Measurements from ENCODE around the gene SH3RF3. TPM values are rescaled to one million over a fixed set of nuclear protein-coding genes. Genes with fewer than 3 reads are reported as not detected.

SH3RF3 gene
- total RNA-seq, 1 donor from 2014 or later: 10.8 TPM

GRCh38 chr2:109083771-109084170 lies 45.2 kb upstream of the SH3RF3 start:
- Histone ChIP-seq H3K4me1 (no peaks in the 10 kb centered on the region), H3K36me3 (no peaks in the 10 kb centered on the region), H3K27ac (no peak overlapping the region), H3K27me3 (no peaks in the 10 kb centered on the region), H3K9me3 (no peaks in the 10 kb centered on the region), H3K4me3 (no peak overlapping the region)
- intact Hi-C loops (cut with DNase I): no loop called here
- DNase-seq (ENCODE audit: extremely low spot score in 2 of 2): no peak
- no peak for TF ChIP-seq CTCF (IDR thresholded peaks at IDR 0.05)
- TF ChIP-seq POLR2AphosphoS5 (IDR thresholded peaks at IDR 0.05; ENCODE audit: insufficient read depth in 1 of 2, low read depth in 1 of 2): no peak
- no peak for TF ChIP-seq POLR2A (IDR thresholded peaks at IDR 0.05)

GRCh38 chr2:109084341-109084740 lies 44.7 kb upstream of the SH3RF3 start:
- H3K27ac ChIP-seq: no peak overlapping the region
- H3K4me3 ChIP-seq: no peak overlapping the region
- DNase-seq (ENCODE audit: extremely low spot score in 2 of 2): no peak
- TF ChIP-seq POLR2AphosphoS5 (IDR thresholded peaks at IDR 0.05; ENCODE audit: insufficient read depth in 1 of 2, low read depth in 1 of 2) (no peak), POLR2A (IDR thresholded peaks at IDR 0.05) (no peak), CTCF (IDR thresholded peaks at IDR 0.05) (no peak)
- H3K27me3 ChIP-seq: no peaks in the 10 kb centered on the region
- intact Hi-C loops (cut with DNase I): no loop called here
- H3K9me3 ChIP-seq: no peaks in the 10 kb centered on the region
- H3K36me3 ChIP-seq: no peaks in the 10 kb centered on the region
- H3K4me1 ChIP-seq: no peaks in the 10 kb centered on the region

- Histone ChIP-seq H3K4me3 (no peak overlapping the region), H3K4me1 (no peaks in the 10 kb centered on the region), H3K27me3 (no peaks in the 10 kb centered on the region), H3K36me3 (no peaks in the 10 kb centered on the region), H3K27ac (no peak overlapping the region), H3K9me3 (no peaks in the 10 kb centered on the region)
- DNase-seq (ENCODE audit: extremely low spot score in 2 of 2): no peak
- intact Hi-C loops (cut with DNase I): no loop called here
- no peak for TF ChIP-seq POLR2AphosphoS5 (IDR thresholded peaks at IDR 0.05; ENCODE audit: insufficient read depth in 1 of 2, low read depth in 1 of 2)
- no peak for TF ChIP-seq POLR2A (IDR thresholded peaks at IDR 0.05)
- TF ChIP-seq CTCF (IDR thresholded peaks at IDR 0.05): no peak
Measured at GRCh38 chr2:109085912-109086742, 42.9 kb upstream of the SH3RF3 start.

- Histone ChIP-seq H3K4me3 (no peak overlapping the region), H3K9me3 (no peaks in the 10 kb centered on the region), H3K36me3 (no peaks in the 10 kb centered on the region), H3K27me3 (no peaks in the 10 kb centered on the region), H3K27ac (no peak overlapping the region), H3K4me1 (no peaks in the 10 kb centered on the region)
- no peak for TF ChIP-seq POLR2A (IDR thresholded peaks at IDR 0.05)
- no peak for DNase-seq (ENCODE audit: extremely low spot score in 2 of 2)
- intact Hi-C loops (cut with DNase I): no loop called here
Measured at GRCh38 chr2:109086743-109087020, 42.3 kb upstream of the SH3RF3 start.

GRCh38 chr2:109087055-109087663 lies 41.8 kb upstream of the SH3RF3 start:
- H3K27me3 ChIP-seq: no peaks in the 10 kb centered on the region
- no peaks in the 10 kb centered on the region for H3K4me1 ChIP-seq
- TF ChIP-seq POLR2AphosphoS5 (IDR thresholded peaks at IDR 0.05; ENCODE audit: insufficient read depth in 1 of 2, low read depth in 1 of 2) (no peak), POLR2A (IDR thresholded peaks at IDR 0.05) (no peak), CTCF (IDR thresholded peaks at IDR 0.05) (no peak)
- H3K9me3 ChIP-seq: no peaks in the 10 kb centered on the region
- no peak overlapping the region for H3K4me3 ChIP-seq
- H3K27ac ChIP-seq: no peak overlapping the region
- no peak for DNase-seq (ENCODE audit: extremely low spot score in 2 of 2)
- intact Hi-C loops (cut with DNase I): no loop called here
- no peaks in the 10 kb centered on the region for H3K36me3 ChIP-seq

All from vagina (tissue), 2 donors.